Jurkat, Clone E6-1 (cell line): ENCODE data around the gene PRRC2B.
"Not testable (repeated sequence)": the region's sequence is repeated elsewhere in the genome, so short reads cannot be mapped to it uniquely, and the experiment has no call there.

Experiments
- DNase-seq: peaks from one replicate; pipeline ENCODE4 v3.0.0-alpha.2; 2011; ENCODE audit warnings: low read depth, low spot score
- H3K4me3 ChIP-seq: 2 replicates; pipeline ENCODE4 v1.5.1; 2011; ENCODE audit warnings: mild to moderate bottlenecking, low read length, control low read depth, moderate library complexity

The PRRC2B gene

GRCh38 chr9:131426545-131426944, 32.7 kb downstream of the PRRC2B start:
- DNase-seq, result no peak
- no peak overlapping the region for H3K4me3 ChIP-seq

GRCh38 chr9:131429121-131430012, 35.5 kb downstream of the PRRC2B start:
- DNase-seq, result no peak
- no peak overlapping the region for H3K4me3 ChIP-seq

- no peak overlapping the region for H3K4me3 ChIP-seq
- no peak for DNase-seq
These were observed 38.2 kb downstream of the PRRC2B start for GRCh38 chr9:131432050-131432449.

GRCh38 chr9:131432597-131433301, 38.9 kb downstream of the PRRC2B start:
- H3K4me3 ChIP-seq, result no peak overlapping the region
- no peak for DNase-seq

GRCh38 chr9:131433302-131433854, 39.5 kb downstream of the PRRC2B start:
- no peak for DNase-seq

GRCh38 chr9:131434673-131435072, 40.8 kb downstream of the PRRC2B start:
- DNase-seq, result no peak
- H3K4me3 ChIP-seq, result no peak overlapping the region

More at GRCh38 chr9:131433302-131433854, 39.5 kb downstream of the PRRC2B start:
- H3K4me3 ChIP-seq, result no peak overlapping the region

- no peak for DNase-seq
- no peak overlapping the region for H3K4me3 ChIP-seq
These were observed 42.5 kb downstream of the PRRC2B start for GRCh38 chr9:131436376-131436775.

GRCh38 chr9:131436865-131437271, 43.0 kb downstream of the PRRC2B start:
- DNase-seq, result no peak
- no peak overlapping the region for H3K4me3 ChIP-seq

- DNase-seq, result no peak
- H3K4me3 ChIP-seq, result no peak overlapping the region
These were observed 44.3 kb downstream of the PRRC2B start for GRCh38 chr9:131438190-131438589.

GRCh38 chr9:131439224-131439623, 45.3 kb downstream of the PRRC2B start:
- no peak overlapping the region for H3K4me3 ChIP-seq
- no peak for DNase-seq

GRCh38 chr9:131441441-131441840, 47.6 kb downstream of the PRRC2B start:
- DNase-seq, result no peak
- H3K4me3 ChIP-seq, result no peak overlapping the region

GRCh38 chr9:131442351-131442750, 48.5 kb downstream of the PRRC2B start:
- DNase-seq, result no peak
- no peak overlapping the region for H3K4me3 ChIP-seq

- no peak overlapping the region for H3K4me3 ChIP-seq
- DNase-seq, result no peak
These were observed 49.8 kb downstream of the PRRC2B start for GRCh38 chr9:131443648-131444047.

GRCh38 chr9:131446276-131446675, 52.4 kb downstream of the PRRC2B start:
- DNase-seq, result no peak
- no peak overlapping the region for H3K4me3 ChIP-seq

- H3K4me3 ChIP-seq, result no peak overlapping the region
- no peak for DNase-seq
These were observed 53.3 kb downstream of the PRRC2B start for GRCh38 chr9:131447148-131447547.

- no peak overlapping the region for H3K4me3 ChIP-seq
- DNase-seq, result no peak
These were observed 53.7 kb downstream of the PRRC2B start for GRCh38 chr9:131447600-131447999.

- no peak for DNase-seq
- H3K4me3 ChIP-seq, result no peak overlapping the region
These were observed 54.9 kb downstream of the PRRC2B start for GRCh38 chr9:131448818-131449217.

GRCh38 chr9:131449276-131449675, 55.4 kb downstream of the PRRC2B start:
- no peak for DNase-seq

GRCh38 chr9:131454028-131454427, 60.1 kb downstream of the PRRC2B start:
- no peak for DNase-seq
- no peak overlapping the region for H3K4me3 ChIP-seq

More at GRCh38 chr9:131449276-131449675, 55.4 kb downstream of the PRRC2B start:
- no peak overlapping the region for H3K4me3 ChIP-seq

GRCh38 chr9:131455655-131456054, 61.8 kb downstream of the PRRC2B start:
- DNase-seq, H3K4me3 ChIP-seq: not testable (repeated sequence)
